PC-9 (cell line): Measurements from ENCODE around the gene CCDC78.

Experiments used
- EZH2 ChIP-seq: fragments of 200-600 bp; sonication (generic); IDR thresholded peaks from 2 replicates; pipeline ENCODE4 v1.8.0; 2017; ENCODE audit warnings: antibody characterized with exemption, low read depth
- TF ChIP-seq, protein P1 (sequence below): fragments of 200-600 bp; sonication (generic); conservative IDR thresholded peaks from 2 replicates; pipeline ENCODE4 v1.6.1; 2017; ENCODE audit warnings: mixed run types, antibody characterized with exemption, mild to moderate bottlenecking, moderate library complexity

DNA sequence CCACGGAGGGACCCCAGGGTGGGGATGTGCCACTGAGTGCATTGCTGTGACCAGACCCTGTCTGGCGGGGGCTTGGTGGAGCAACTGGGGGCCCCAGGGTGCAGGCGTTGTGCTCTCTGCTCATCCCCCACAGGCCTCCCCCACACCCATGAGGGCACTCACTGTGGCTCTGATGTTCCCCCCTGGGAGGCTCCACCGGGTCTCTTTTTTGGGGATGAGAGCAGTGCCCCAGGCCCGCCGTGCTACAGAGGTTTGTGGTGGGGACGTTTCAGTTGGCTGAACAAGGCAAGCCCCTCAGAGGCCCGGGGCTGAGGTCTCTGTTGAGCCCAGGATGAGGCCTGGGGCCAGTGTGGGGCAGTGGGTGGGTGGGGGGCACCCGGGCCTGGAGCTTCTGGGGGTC, 2.5 kb downstream of the CCDC78 start:
- no peak for TF ChIP-seq EZH2
- TF ChIP-seq, protein P1, sequence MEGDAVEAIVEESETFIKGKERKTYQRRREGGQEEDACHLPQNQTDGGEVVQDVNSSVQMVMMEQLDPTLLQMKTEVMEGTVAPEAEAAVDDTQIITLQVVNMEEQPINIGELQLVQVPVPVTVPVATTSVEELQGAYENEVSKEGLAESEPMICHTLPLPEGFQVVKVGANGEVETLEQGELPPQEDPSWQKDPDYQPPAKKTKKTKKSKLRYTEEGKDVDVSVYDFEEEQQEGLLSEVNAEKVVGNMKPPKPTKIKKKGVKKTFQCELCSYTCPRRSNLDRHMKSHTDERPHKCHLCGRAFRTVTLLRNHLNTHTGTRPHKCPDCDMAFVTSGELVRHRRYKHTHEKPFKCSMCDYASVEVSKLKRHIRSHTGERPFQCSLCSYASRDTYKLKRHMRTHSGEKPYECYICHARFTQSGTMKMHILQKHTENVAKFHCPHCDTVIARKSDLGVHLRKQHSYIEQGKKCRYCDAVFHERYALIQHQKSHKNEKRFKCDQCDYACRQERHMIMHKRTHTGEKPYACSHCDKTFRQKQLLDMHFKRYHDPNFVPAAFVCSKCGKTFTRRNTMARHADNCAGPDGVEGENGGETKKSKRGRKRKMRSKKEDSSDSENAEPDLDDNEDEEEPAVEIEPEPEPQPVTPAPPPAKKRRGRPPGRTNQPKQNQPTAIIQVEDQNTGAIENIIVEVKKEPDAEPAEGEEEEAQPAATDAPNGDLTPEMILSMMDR = no peak
